Left lung (tissue), 10 donors: ENCODE results near the gene CNNM4. TPM values are rescaled to one million over a fixed set of nuclear protein-coding genes. Genes with fewer than 3 reads are reported as not detected.
"Not testable (repeated sequence)": the region's sequence is repeated elsewhere in the genome, so short reads cannot be mapped to it uniquely, and the experiment has no call there.

Experiments
- ATAC-seq: fragments of 200-7000 bp; cut with Tn5 transposase; one replicate; pipeline ENCODE4 v1.9.1; 2020; ENCODE audit warnings: moderate library complexity
- DNase-seq, 4 donors: peaks; one replicate each; pipeline ENCODE4 v3.0.0-alpha.2; 2013 to 2020
- H3K27ac ChIP-seq, 2 donors: fragments of 200-600 bp; sonication (generic) in 1 of 2; one replicate each; pipeline versions ENCODE4 v1.5.0 to v1.8.0; 2020 to 2021
- H3K27me3 ChIP-seq, 2 donors: fragments of 200-600 bp; sonication (generic) in 1 of 2; one replicate each; pipeline versions ENCODE4 v1.5.0 to v1.8.0; 2020 to 2021
- H3K36me3 ChIP-seq, 2 donors: fragments of 200-600 bp; sonication (generic) in 1 of 2; one replicate each; pipeline versions ENCODE4 v1.5.0 to v1.8.0; 2020 to 2021
- H3K4me1 ChIP-seq, 2 donors: fragments of 200-600 bp; one replicate each; pipeline ENCODE4 v1.8.0; 2021
- H3K4me3 ChIP-seq, 2 donors: fragments of 200-600 bp; sonication (generic) in 1 of 2; one replicate each; pipeline versions ENCODE4 v1.5.0 to v1.8.0; 2020 to 2021; ENCODE audit warnings: mild to moderate bottlenecking in 1 of 2
- H3K9me3 ChIP-seq, 2 donors: fragments of 200-600 bp; sonication (generic) in 1 of 2; one replicate each; pipeline versions ENCODE4 v1.5.0 to v1.8.0; 2020 to 2021
- intact Hi-C, 2 donors: fragments of 100-400 bp; cut with DNase I; formaldehyde crosslinking; loops; one replicate each; pipeline versions ENCODE4 v1.11.2 to v1.14.2; 2022
- polyA plus RNA-seq, 6 donors: library from polyadenylated mRNA; unstranded; fragments of 120-200 nt; gene quantifications; one replicate each; pipeline ENCODE4 v1.2.1, GENCODE V29; 2013; ENCODE audit not compliant: insufficient read length in 6 of 6
- total RNA-seq, 2 donors: library from RNA; stranded (reverse); fragmentation: NEBNext Ultra II Directional; extraction: Animal tissue kit (Norgen Biotek cat#: 25700); gene quantifications; one replicate each; pipeline ENCODE4 v1.2.1, GENCODE V29; 2021
- TF ChIP-seq, protein P1 (sequence below), 2 donors: fragments of 200-600 bp; sonication (generic) in 1 of 2; IDR thresholded peaks; one replicate each; pipeline versions ENCODE4 v1.5.0 to v1.8.0; 2021; ENCODE audit warnings: antibody characterized with exemption in 2 of 2
- donor health status: DM: no; HTN: yes; CAD: no.
- donor health status: DM: no; HTN: no; CAD: no.

The CNNM4 gene
- total and polyA plus RNA-seq, 8 donors: 14.1 to 22.8 (median 16.7) TPM

- peak in 1 of 4 donors; percentile 53 for DNase-seq
- intact Hi-C loops: no loop called here
- Histone ChIP-seq H3K27ac (no peak overlapping the region), H3K4me3 (no peak overlapping the region), H3K9me3 (no peaks in the 10 kb centered on the region), H3K27me3 (no peaks in the 10 kb centered on the region), H3K36me3 (peaks cover 0 to 30% of the 10 kb centered on the region in 2 donors), H3K4me1 (peaks cover 0 to 8% of the 10 kb centered on the region in 2 donors)
- peak; percentile 15 for ATAC-seq
- TF ChIP-seq, protein P1, sequence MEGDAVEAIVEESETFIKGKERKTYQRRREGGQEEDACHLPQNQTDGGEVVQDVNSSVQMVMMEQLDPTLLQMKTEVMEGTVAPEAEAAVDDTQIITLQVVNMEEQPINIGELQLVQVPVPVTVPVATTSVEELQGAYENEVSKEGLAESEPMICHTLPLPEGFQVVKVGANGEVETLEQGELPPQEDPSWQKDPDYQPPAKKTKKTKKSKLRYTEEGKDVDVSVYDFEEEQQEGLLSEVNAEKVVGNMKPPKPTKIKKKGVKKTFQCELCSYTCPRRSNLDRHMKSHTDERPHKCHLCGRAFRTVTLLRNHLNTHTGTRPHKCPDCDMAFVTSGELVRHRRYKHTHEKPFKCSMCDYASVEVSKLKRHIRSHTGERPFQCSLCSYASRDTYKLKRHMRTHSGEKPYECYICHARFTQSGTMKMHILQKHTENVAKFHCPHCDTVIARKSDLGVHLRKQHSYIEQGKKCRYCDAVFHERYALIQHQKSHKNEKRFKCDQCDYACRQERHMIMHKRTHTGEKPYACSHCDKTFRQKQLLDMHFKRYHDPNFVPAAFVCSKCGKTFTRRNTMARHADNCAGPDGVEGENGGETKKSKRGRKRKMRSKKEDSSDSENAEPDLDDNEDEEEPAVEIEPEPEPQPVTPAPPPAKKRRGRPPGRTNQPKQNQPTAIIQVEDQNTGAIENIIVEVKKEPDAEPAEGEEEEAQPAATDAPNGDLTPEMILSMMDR (IDR thresholded peaks at IDR 0.05): no peak
Observed at GRCh38 chr2:96801786-96802595, 41.3 kb downstream of the CNNM4 start.

GRCh38 chr2:96802721-96803120, 42.0 kb downstream of the CNNM4 start:
- Histone ChIP-seq H3K27ac (no peak overlapping the region), H3K4me3 (no peak overlapping the region), H3K4me1 (peaks cover 0 to 8% of the 10 kb centered on the region in 2 donors), H3K36me3 (peaks cover 0 to 22% of the 10 kb centered on the region in 2 donors), H3K9me3 (no peaks in the 10 kb centered on the region), H3K27me3 (no peaks in the 10 kb centered on the region)
- DNase-seq (peak in 1 of 4 donors; percentile 50), ATAC-seq (no peak)
- TF ChIP-seq, protein P1 (IDR thresholded peaks at IDR 0.05): no peak
- intact Hi-C loops: no loop called here

DNA sequence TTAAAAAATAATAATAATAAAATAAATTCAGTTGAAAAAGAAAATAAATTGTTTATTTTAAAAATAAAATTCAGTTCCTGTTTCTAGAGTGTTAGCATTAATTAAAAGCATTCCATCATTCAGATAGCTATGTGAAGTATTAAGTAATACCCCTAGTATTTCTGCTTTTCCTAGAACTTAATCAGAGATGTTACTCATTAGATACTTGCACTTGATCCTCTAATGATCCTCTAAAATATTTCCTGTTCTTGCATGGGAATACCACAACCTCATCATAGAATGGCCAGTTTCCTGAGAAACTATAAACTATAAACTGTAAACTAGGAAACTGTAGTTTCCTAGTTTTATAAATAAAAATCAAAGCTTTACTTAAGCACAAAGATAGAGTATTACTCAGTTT, 44.3 kb downstream of the CNNM4 start:
- Histone ChIP-seq H3K4me3 (no peak overlapping the region), H3K4me1 (peaks cover 0 to 8% of the 10 kb centered on the region in 2 donors), H3K9me3 (no peaks in the 10 kb centered on the region), H3K27ac (no peak overlapping the region), H3K36me3 (peaks cover 0 to 14% of the 10 kb centered on the region in 2 donors), H3K27me3 (no peaks in the 10 kb centered on the region)
- DNase-seq: no peak
- intact Hi-C loops: no loop called here
- no peak for ATAC-seq
- TF ChIP-seq, protein P1 (IDR thresholded peaks at IDR 0.05): no peak

GRCh38 chr2:96805946-96806345, 45.2 kb downstream of the CNNM4 start:
- H3K36me3 ChIP-seq: peaks cover 0 to 21% of the 10 kb centered on the region in 2 donors
- ATAC-seq, H3K4me1 ChIP-seq, H3K9me3 ChIP-seq, H3K27me3 ChIP-seq, H3K27ac ChIP-seq, H3K4me3 ChIP-seq, intact Hi-C loops: not testable (repeated sequence)
- peak in 1 of 4 donors; percentile 10 for DNase-seq

- intact Hi-C loops: no loop called here
- TF ChIP-seq, protein P1 (IDR thresholded peaks at IDR 0.05): no peak
Observed at GRCh38 chr2:96806468-96807126, 45.9 kb downstream of the CNNM4 start.

More at GRCh38 chr2:96806468-96807126, 45.9 kb downstream of the CNNM4 start:
- H3K27ac ChIP-seq: peak overlapping the region in 1 of 2 donors; percentile 33
- no peaks in the 10 kb centered on the region for H3K27me3 ChIP-seq
- no peak for ATAC-seq
- H3K4me1 ChIP-seq: no peaks in the 10 kb centered on the region
- peaks cover 0 to 21% of the 10 kb centered on the region in 2 donors for H3K36me3 ChIP-seq
- peak in 1 of 4 donors; percentile 63 for DNase-seq
- no peaks in the 10 kb centered on the region for H3K9me3 ChIP-seq
- no peak overlapping the region for H3K4me3 ChIP-seq
